ENCODE data around the gene SLC24A3. TPM values are rescaled to one million over a fixed set of nuclear protein-coding genes. Genes with fewer than 3 reads are reported as not detected.

The SLC24A3 gene
- total RNA-seq, 1 donor from 2014 or later, result 0.96 TPM

DNA sequence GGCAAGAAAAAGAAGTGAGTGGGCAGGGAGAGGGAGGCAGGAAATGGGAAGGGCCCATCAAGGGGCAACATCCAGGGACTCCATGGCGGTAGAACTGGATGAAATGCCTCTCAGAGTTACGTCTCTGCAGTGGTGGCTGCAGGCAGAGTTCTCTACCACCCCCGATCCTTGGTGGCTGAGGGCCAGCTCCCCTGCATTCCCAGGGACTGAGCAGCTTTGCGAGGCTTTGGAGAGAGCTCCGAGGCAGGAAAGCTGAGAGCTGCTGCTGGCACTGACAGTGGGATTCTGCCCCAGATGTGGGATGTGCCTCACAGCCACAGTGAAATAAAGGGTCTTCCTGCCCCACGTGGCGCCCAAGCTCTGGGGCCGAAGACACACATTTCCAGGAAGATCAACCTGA lies 236.6 kb downstream of the SLC24A3 start:
- H3K4me1 Mint-ChIP-seq (ENCODE audit: low read depth), result peaks cover 1% of the 10 kb centered on the region
- no peak overlapping the region for H3K27ac Mint-ChIP-seq
- TF ChIP-seq, protein P1, sequence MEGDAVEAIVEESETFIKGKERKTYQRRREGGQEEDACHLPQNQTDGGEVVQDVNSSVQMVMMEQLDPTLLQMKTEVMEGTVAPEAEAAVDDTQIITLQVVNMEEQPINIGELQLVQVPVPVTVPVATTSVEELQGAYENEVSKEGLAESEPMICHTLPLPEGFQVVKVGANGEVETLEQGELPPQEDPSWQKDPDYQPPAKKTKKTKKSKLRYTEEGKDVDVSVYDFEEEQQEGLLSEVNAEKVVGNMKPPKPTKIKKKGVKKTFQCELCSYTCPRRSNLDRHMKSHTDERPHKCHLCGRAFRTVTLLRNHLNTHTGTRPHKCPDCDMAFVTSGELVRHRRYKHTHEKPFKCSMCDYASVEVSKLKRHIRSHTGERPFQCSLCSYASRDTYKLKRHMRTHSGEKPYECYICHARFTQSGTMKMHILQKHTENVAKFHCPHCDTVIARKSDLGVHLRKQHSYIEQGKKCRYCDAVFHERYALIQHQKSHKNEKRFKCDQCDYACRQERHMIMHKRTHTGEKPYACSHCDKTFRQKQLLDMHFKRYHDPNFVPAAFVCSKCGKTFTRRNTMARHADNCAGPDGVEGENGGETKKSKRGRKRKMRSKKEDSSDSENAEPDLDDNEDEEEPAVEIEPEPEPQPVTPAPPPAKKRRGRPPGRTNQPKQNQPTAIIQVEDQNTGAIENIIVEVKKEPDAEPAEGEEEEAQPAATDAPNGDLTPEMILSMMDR (IDR thresholded peaks at IDR 0.05; ENCODE audit: unreplicated experiment), result no peak
- H3K9me3 Mint-ChIP-seq (ENCODE audit: low read depth), result no peaks in the 10 kb centered on the region
- H3K27me3 Mint-ChIP-seq, result no peaks in the 10 kb centered on the region
- H3K4me3 Mint-ChIP-seq (ENCODE audit: low read depth), result no peak overlapping the region
- no peak for DNase-seq (ENCODE audit: low spot score, unreplicated experiment)
- no peaks in the 10 kb centered on the region for H3K36me3 Mint-ChIP-seq (ENCODE audit: insufficient read depth)

DNA sequence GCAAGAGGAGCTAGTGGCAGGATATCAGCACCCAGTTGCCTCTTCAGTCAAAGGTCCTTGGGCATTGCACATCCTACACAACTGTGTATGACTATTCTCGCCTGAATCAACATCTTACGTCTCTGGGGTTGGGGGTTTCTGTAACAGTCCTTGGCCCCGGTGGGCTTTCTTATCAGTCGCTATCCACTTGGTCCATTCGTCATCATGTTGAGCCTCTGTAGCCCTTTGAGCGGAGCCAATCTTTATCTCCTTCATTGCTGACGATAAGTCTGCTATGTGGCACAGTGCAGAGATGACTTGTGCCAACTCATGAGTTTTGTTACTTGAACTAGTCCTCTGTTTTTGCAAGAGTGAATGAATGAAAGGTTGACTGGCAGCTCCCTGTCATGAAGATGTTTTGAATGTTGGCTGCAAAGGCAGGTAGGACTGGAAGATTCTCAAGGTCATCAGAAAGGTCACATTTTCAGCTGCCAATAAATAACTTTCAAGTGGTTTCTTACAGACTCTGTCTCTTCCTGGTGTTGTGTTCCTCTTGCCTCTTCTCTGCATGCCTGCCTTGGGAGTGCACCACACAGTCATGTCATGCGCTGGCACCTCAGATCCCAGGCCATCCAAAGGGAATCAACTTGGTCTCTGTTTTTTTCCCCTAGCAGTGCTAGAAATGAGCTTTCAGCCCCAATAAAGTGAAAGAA lies 238.9 kb downstream of the SLC24A3 start:
- no peak for DNase-seq (ENCODE audit: low spot score, unreplicated experiment)
- H3K9me3 Mint-ChIP-seq (ENCODE audit: low read depth), result no peaks in the 10 kb centered on the region
- H3K27me3 Mint-ChIP-seq, result no peaks in the 10 kb centered on the region
- TF ChIP-seq, protein P1 (IDR thresholded peaks at IDR 0.05; ENCODE audit: unreplicated experiment), result no peak
- no peaks in the 10 kb centered on the region for H3K36me3 Mint-ChIP-seq (ENCODE audit: insufficient read depth)
- H3K4me3 Mint-ChIP-seq (ENCODE audit: low read depth), result no peak overlapping the region
- H3K27ac Mint-ChIP-seq, result no peak overlapping the region
- H3K4me1 Mint-ChIP-seq (ENCODE audit: low read depth), result peaks cover 1% of the 10 kb centered on the region

DNA sequence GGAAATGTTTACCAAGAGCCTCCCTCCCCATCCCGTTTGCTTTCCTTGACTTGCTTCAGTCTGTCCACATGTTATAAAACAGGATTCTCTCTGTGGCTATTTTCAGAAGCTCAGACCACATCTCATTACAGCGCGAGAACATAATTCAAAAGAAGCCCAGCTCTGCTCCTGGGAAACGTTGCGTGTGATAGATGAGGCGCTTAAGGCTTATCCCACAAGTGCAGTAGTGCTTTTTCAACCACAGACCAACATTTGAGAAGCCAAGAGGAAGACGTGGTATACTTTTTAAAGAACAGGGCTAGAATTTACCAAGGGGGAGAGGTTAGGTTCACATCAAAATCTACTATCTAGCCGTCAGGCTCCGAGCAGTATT lies 239.5 kb downstream of the SLC24A3 start:
- Mint-ChIP-seq H3K4me1 (ENCODE audit: low read depth) (peaks cover 1% of the 10 kb centered on the region), H3K27ac (no peak overlapping the region), H3K36me3 (ENCODE audit: insufficient read depth) (no peaks in the 10 kb centered on the region), H3K27me3 (no peaks in the 10 kb centered on the region), H3K4me3 (ENCODE audit: low read depth) (no peak overlapping the region), H3K9me3 (ENCODE audit: low read depth) (no peaks in the 10 kb centered on the region)
- DNase-seq (ENCODE audit: low spot score, unreplicated experiment), result no peak
- TF ChIP-seq, protein P1 (IDR thresholded peaks at IDR 0.05; ENCODE audit: unreplicated experiment), result no peak

DNA sequence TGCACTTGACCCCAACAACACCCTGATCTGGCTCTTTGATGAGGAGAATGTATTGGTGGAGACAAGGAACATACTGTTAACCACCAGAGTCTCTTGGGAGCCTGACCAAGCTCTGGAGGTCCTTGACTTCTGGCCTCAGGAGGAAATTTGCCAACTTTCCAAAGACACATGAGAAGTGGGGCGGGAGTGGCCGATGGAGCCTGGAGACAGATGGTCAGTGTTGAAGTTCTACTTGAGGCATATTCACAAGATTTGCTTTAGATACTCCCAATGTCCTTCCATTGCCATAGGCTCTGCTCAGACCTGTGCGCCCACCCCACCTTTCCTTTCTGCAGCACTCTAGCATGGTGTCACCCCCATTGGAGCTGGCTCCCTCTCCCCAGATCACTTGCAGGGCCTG lies 241.0 kb downstream of the SLC24A3 start:
- H3K4me1 Mint-ChIP-seq (ENCODE audit: low read depth), result peaks cover 1% of the 10 kb centered on the region
- no peak overlapping the region for H3K27ac Mint-ChIP-seq
- TF ChIP-seq, protein P1 (IDR thresholded peaks at IDR 0.05; ENCODE audit: unreplicated experiment), result no peak
- DNase-seq (ENCODE audit: low spot score, unreplicated experiment), result no peak
- H3K36me3 Mint-ChIP-seq (ENCODE audit: insufficient read depth), result no peaks in the 10 kb centered on the region
- H3K27me3 Mint-ChIP-seq, result no peaks in the 10 kb centered on the region
- H3K9me3 Mint-ChIP-seq (ENCODE audit: low read depth), result no peaks in the 10 kb centered on the region
- no peak overlapping the region for H3K4me3 Mint-ChIP-seq (ENCODE audit: low read depth)

DNA sequence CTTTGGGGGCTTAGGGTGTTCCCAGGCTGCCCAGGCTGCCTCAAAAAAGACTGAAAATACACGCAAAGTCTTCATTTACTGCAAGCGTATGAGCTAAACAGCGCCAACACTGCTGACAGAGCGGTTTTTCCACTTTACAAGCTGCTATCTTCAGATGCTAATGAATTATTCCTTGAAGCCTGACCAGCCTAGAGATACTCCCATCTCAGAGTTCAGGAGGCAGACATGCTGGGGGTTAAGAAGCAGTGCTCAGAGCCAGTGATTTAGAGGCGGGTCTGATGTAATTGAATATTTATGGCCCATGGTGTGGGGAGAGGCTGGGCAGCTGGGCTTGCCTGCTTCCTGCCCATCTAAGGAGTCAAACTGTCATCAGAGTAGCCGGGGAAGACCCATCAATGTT lies 241.4 kb downstream of the SLC24A3 start:
- H3K36me3 Mint-ChIP-seq (ENCODE audit: insufficient read depth), result no peaks in the 10 kb centered on the region
- DNase-seq (ENCODE audit: low spot score, unreplicated experiment), result no peak
- peaks cover 1% of the 10 kb centered on the region for H3K4me1 Mint-ChIP-seq (ENCODE audit: low read depth)
- H3K27me3 Mint-ChIP-seq, result no peaks in the 10 kb centered on the region
- TF ChIP-seq, protein P1 (IDR thresholded peaks at IDR 0.05; ENCODE audit: unreplicated experiment), result no peak
- no peak overlapping the region for H3K27ac Mint-ChIP-seq
- H3K4me3 Mint-ChIP-seq (ENCODE audit: low read depth), result no peak overlapping the region
- no peaks in the 10 kb centered on the region for H3K9me3 Mint-ChIP-seq (ENCODE audit: low read depth)
